ENCODE data around the gene GIPC2. TPM values are rescaled to one million over a fixed set of nuclear protein-coding genes. Genes with fewer than 3 reads are reported as not detected.

The GIPC2 gene
- total RNA-seq, 1 donor from 2014 or later: 2.9 TPM

DNA sequence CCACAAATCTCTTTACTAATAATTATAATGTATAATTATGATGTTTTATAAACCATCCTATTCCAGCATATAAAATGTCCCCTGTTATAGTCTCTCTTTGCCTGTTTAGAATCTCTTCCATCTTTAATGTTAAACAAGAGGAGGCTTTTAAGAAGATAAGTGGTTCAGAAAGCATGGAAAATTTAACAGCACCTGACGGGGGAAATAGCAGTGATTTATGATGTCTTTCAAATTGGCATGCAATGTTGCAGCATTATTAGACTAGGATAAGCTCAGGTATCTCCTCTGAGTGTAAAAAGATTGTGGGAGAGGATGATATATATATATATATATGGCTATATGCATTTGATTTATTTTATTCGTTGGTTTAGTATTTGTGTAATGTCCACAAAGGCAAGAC is 24.4 kb downstream of the GIPC2 start:
- no peak for ATAC-seq
- H3K9me3 ChIP-seq: no peaks in the 10 kb centered on the region
- no peaks in the 10 kb centered on the region for H3K36me3 ChIP-seq
- H3K27ac ChIP-seq: no peak overlapping the region
- TF ChIP-seq CTCF (IDR thresholded peaks at IDR 0.05): no peak
- no peaks in the 10 kb centered on the region for H3K27me3 ChIP-seq (ENCODE audit: low read depth)
- DNase-seq: no peak
- intact Hi-C loops (cut with DNase I): no loop called here
- no peak overlapping the region for H3K4me3 ChIP-seq
- no peaks in the 10 kb centered on the region for H3K4me1 ChIP-seq

GRCh38 chr1:78070758-78071157 is 25.0 kb downstream of the GIPC2 start:
- ATAC-seq (no peak), DNase-seq (no peak)
- no peak for TF ChIP-seq CTCF (IDR thresholded peaks at IDR 0.05)
- intact Hi-C loops (cut with DNase I): no loop called here
- Histone ChIP-seq H3K36me3 (no peaks in the 10 kb centered on the region), H3K27ac (no peak overlapping the region), H3K27me3 (ENCODE audit: low read depth) (no peaks in the 10 kb centered on the region), H3K9me3 (no peaks in the 10 kb centered on the region), H3K4me1 (no peaks in the 10 kb centered on the region), H3K4me3 (no peak overlapping the region)

- Histone ChIP-seq H3K27me3 (ENCODE audit: low read depth) (no peaks in the 10 kb centered on the region), H3K9me3 (no peaks in the 10 kb centered on the region), H3K27ac (no peak overlapping the region), H3K36me3 (no peaks in the 10 kb centered on the region), H3K4me1 (no peaks in the 10 kb centered on the region), H3K4me3 (no peak overlapping the region)
- DNase-seq: no peak
- ATAC-seq: no peak
- no peak for TF ChIP-seq CTCF (IDR thresholded peaks at IDR 0.05)
- intact Hi-C loops (cut with DNase I): no loop called here
Observed at GRCh38 chr1:78071696-78072095, 25.9 kb downstream of the GIPC2 start.

DNA sequence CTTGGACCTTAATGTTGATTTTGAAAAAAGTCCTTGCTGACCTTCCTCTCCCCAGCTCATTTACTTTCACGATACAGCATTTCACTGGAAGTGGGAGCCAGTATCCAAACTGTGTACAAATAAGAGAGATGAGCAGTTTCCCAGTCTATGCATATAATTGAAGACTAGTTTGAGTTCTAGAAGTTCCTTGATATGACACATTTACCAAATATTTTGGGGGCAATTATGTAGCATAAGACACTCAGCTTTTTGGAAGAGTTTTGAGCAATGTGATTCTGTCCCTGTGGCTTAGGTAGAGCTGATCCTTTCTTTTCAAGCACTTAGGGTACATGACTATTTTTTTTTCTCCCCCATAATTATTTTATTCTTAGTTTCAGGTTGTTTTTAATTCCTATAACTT is 26.4 kb downstream of the GIPC2 start:
- H3K27ac ChIP-seq: no peak overlapping the region
- no peaks in the 10 kb centered on the region for H3K27me3 ChIP-seq (ENCODE audit: low read depth)
- no peak for TF ChIP-seq CTCF (IDR thresholded peaks at IDR 0.05)
- H3K4me1 ChIP-seq: no peaks in the 10 kb centered on the region
- intact Hi-C loops (cut with DNase I): no loop called here
- H3K4me3 ChIP-seq: no peak overlapping the region
- H3K36me3 ChIP-seq: no peaks in the 10 kb centered on the region
- DNase-seq (no peak), ATAC-seq (no peak)
- no peaks in the 10 kb centered on the region for H3K9me3 ChIP-seq

DNA sequence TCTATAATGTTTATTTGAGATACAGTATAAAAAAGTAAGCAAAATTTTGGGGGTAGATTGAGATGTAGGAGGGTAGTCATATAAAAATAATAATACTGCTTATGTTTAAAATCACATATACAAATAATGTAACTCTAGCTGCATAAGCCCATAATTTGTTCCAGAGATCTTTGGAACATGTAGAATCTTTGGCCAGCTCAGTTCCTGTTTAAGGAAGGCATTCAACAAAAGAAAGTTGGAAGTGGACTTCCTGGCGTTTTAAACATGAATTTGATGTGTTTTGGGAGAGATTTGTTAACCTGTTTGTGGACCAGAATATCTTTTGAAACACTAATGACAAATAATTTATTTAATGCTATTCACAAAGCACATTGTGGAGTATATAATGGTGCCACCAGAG is 27.7 kb downstream of the GIPC2 start:
- no peaks in the 10 kb centered on the region for H3K4me1 ChIP-seq

More for the DNA sequence above, 27.7 kb downstream of the GIPC2 start:
- Histone ChIP-seq H3K27ac (no peak overlapping the region), H3K36me3 (no peaks in the 10 kb centered on the region), H3K27me3 (ENCODE audit: low read depth) (no peaks in the 10 kb centered on the region), H3K4me3 (no peak overlapping the region), H3K9me3 (no peaks in the 10 kb centered on the region)
- intact Hi-C loops (cut with DNase I): no loop called here
- no peak for TF ChIP-seq CTCF (IDR thresholded peaks at IDR 0.05)
- ATAC-seq: no peak
- no peak for DNase-seq

All from lower lobe of right lung (tissue), 2 donors.